ENCODE measurements around the gene SLC1A5.
"Not testable (repeated sequence)": the region's sequence is repeated elsewhere in the genome, so short reads cannot be mapped to it uniquely, and the experiment has no call there.

SLC1A5 gene

DNA sequence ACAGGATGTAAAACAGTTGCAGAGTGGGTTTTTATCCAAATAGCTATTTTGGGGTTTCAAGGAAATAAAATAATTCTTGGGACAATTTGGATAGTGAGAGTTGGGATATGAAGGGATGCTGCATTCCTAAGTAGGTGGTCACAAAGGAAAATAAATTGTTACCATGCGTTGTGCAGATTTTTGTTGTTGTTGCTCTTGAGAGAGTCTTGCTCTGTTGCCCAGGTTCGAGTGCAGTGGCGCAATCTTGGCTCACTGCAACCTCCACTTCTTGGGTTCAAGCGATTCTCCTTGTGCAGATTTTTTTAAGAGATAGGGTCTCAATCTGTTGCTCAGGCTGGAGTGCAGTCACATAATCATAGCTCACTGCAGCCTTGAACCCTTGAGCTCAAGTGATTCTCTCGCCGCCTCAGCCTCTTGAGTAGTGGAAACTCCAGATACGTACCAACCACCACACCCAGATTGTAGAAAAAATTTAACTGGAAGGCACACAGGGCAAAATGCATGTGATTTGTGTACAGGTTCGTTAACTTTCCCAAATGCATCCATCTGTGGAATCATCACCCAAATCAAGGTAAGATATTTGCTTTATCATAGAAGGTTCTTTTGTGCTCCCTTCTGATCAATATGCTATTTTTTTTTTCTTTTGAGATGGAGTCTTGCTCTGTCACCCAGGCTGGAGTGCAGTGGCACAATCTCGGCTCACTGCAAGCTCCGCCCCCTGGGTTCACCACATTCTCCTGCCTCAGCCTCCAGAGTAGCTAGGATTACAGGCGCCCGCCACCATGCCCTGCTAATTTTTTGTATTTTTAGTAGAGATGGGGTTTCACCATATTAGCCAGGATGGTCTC, 16.0 kb downstream of the SLC1A5 start:
- Histone ChIP-seq H3K36me3 (ENCODE audit: control insufficient read depth in 5 of 5, insufficient read depth in 5 of 5, low read length in 5 of 5) (peaks cover 4 to 33% (median 27%) of the 10 kb centered on the region in 5 donors), H3K27ac (ENCODE audit: low read depth, low read length) (no peak overlapping the region), H3K9me3 (ENCODE audit: control insufficient read depth in 5 of 5, low read length in 5 of 5) (no peaks in the 10 kb centered on the region), H3K4me1 (ENCODE audit: control insufficient read depth in 5 of 5, insufficient read depth in 5 of 5, low read length in 5 of 5) (peaks cover 0 to 9% (median 2%) of the 10 kb centered on the region in 5 donors), H3K27me3 (ENCODE audit: control insufficient read depth in 5 of 5, insufficient read depth in 4 of 5, low read length in 5 of 5) (no peaks in the 10 kb centered on the region), H3K4me3 (ENCODE audit: low read depth in 1 of 5, low read length in 5 of 5) (no peak overlapping the region), H3K9ac (ENCODE audit: low read length in 5 of 5) (no peak overlapping the region)

DNA sequence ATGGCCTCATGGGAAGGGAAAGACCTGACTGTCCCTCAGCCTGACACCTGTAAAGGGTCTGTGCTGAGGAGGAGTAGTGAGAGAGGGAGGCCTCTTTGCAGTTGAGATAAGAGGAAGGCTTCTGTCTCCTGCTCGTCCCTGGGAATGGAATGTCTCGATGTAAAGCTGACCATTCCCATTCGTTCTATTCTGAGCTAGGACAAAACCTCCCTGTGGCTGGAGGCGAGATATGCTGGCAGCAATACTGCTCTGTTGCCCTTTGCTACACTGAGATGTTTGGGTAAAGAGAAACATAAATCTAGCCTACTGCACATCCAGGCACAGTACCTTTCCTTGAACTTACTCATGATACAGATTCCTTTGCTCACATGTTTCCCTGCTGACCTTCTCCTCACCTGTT, 19.6 kb downstream of the SLC1A5 start:
- not testable (repeated sequence) for H3K4me1 ChIP-seq (ENCODE audit: control insufficient read depth in 5 of 5, insufficient read depth in 5 of 5, low read length in 5 of 5); H3K27me3 ChIP-seq (ENCODE audit: control insufficient read depth in 5 of 5, insufficient read depth in 4 of 5, low read length in 5 of 5); H3K9me3 ChIP-seq (ENCODE audit: control insufficient read depth in 5 of 5, low read length in 5 of 5); H3K4me3 ChIP-seq (ENCODE audit: low read depth in 1 of 5, low read length in 5 of 5); H3K9ac ChIP-seq (ENCODE audit: low read length in 5 of 5); H3K36me3 ChIP-seq (ENCODE audit: control insufficient read depth in 5 of 5, insufficient read depth in 5 of 5, low read length in 5 of 5); H3K27ac ChIP-seq (ENCODE audit: low read depth, low read length)

DNA sequence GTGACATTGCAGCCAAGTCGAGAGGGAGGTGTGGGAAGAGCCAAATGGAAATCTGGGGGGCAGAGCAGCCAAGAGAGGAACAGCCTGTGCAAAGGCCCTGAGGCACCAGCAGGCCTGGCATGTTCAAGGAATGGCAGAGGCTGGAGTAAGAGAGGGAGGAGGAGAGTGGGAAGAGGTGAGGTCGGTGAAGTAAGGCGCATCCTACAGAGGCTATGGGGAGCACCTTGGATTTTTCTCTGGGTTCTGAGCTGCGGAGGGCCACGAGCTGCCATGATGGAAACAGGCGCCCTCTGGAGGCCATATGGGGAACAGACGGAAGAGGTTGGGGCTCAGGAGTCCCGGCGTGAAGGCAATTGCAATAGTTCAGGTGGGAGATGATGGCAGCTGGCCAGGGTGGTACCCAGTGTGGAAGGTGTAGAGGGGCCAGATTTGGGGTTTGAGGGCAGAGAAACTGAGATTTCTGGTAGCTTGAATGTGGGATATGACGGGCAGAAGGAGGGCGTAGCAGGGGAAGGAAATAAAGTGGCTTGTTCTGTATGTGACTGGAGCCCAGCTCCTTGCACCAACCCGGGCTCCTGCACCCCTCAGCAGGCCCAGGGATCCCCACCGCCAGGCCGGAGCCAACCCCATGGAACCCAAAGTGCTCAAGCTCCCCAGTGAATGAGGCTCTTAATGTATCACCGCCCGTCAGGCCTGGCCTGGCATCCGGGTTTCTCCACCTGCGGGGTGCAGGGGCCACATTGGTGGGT, 21.7 kb downstream of the SLC1A5 start:
- H3K27ac ChIP-seq (ENCODE audit: low read depth, low read length), result no peak overlapping the region
- H3K4me1 ChIP-seq (ENCODE audit: control insufficient read depth in 5 of 5, insufficient read depth in 5 of 5, low read length in 5 of 5), result peaks cover 0 to 10% (median 3%) of the 10 kb centered on the region in 5 donors
- H3K9me3 ChIP-seq (ENCODE audit: control insufficient read depth in 5 of 5, low read length in 5 of 5), result no peaks in the 10 kb centered on the region
- H3K9ac ChIP-seq (ENCODE audit: low read length in 5 of 5), result no peak overlapping the region
- H3K27me3 ChIP-seq (ENCODE audit: control insufficient read depth in 5 of 5, insufficient read depth in 4 of 5, low read length in 5 of 5), result no peaks in the 10 kb centered on the region
- H3K36me3 ChIP-seq (ENCODE audit: control insufficient read depth in 5 of 5, insufficient read depth in 5 of 5, low read length in 5 of 5), result no peaks in the 10 kb centered on the region
- no peak overlapping the region for H3K4me3 ChIP-seq (ENCODE audit: low read depth in 1 of 5, low read length in 5 of 5)

DNA sequence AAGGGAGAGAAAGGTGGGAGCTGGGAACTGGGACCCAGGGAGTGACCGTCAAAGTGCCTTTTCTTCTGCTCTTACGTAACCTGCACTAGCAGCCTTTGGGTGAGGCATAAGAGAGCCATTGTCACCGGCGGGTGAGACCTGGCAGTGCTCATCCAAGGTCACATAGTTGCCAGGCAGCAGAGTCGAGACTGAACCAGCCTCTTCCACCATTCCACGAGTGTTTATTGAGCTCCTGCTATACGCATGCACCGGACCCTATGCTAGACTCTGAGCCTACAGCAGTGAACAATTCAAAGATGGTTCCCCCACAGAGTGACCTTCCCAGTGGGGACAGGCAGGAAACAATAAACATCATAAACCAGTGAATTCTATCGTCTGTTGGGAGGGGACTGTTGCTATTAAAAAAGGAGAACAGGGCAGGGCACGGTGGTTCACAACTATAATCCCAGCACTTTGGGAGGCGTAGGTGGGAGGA, 23.5 kb downstream of the SLC1A5 start:
- Histone ChIP-seq H3K9me3 (ENCODE audit: control insufficient read depth in 5 of 5, low read length in 5 of 5) (no peaks in the 10 kb centered on the region), H3K27me3 (ENCODE audit: control insufficient read depth in 5 of 5, insufficient read depth in 4 of 5, low read length in 5 of 5) (no peaks in the 10 kb centered on the region), H3K27ac (ENCODE audit: low read depth, low read length) (no peak overlapping the region), H3K36me3 (ENCODE audit: control insufficient read depth in 5 of 5, insufficient read depth in 5 of 5, low read length in 5 of 5) (no peaks in the 10 kb centered on the region), H3K9ac (ENCODE audit: low read length in 5 of 5) (no peak overlapping the region), H3K4me1 (ENCODE audit: control insufficient read depth in 5 of 5, insufficient read depth in 5 of 5, low read length in 5 of 5) (peaks cover 0 to 19% (median 10%) of the 10 kb centered on the region in 5 donors), H3K4me3 (ENCODE audit: low read depth in 1 of 5, low read length in 5 of 5) (no peak overlapping the region)

DNA sequence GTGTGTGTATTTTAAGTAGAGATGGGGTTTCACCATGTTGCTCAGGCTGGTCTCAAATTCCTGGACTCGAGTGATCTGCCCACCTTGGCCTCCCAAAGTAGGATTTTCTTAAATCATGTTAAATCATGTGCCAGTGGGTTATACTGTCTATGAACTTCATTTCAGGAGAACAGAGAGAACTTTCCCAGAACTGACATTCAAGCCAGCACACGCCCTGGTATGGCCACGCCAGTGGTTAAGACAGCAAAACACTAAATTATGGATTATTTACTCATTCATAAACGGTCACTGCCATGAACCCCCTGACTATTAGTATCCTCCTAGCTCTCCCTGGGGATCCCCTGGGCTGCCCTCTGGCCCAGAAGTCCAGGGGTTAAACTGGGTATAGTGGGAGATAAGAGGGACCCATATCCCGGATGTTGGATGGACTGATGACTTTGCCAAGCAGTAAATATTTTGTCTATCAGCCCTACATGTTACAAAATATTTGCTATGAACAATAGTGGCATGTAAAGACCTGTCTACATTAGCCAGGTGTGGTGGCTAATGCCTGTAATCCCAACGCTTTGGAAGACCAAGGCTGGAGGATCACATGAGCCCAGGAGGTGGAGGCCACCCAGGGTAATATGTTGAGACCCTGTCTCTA, 26.0 kb downstream of the SLC1A5 start:
- no peak overlapping the region for H3K27ac ChIP-seq (ENCODE audit: low read depth, low read length)
- no peak overlapping the region for H3K9ac ChIP-seq (ENCODE audit: low read length in 5 of 5)
- H3K4me3 ChIP-seq (ENCODE audit: low read depth in 1 of 5, low read length in 5 of 5), result no peak overlapping the region
- H3K9me3 ChIP-seq (ENCODE audit: control insufficient read depth in 5 of 5, low read length in 5 of 5), result no peaks in the 10 kb centered on the region
- no peaks in the 10 kb centered on the region for H3K27me3 ChIP-seq (ENCODE audit: control insufficient read depth in 5 of 5, insufficient read depth in 4 of 5, low read length in 5 of 5)
- H3K4me1 ChIP-seq (ENCODE audit: control insufficient read depth in 5 of 5, insufficient read depth in 5 of 5, low read length in 5 of 5), result peaks cover 0 to 29% (median 15%) of the 10 kb centered on the region in 5 donors
- no peaks in the 10 kb centered on the region for H3K36me3 ChIP-seq (ENCODE audit: control insufficient read depth in 5 of 5, insufficient read depth in 5 of 5, low read length in 5 of 5)

DNA sequence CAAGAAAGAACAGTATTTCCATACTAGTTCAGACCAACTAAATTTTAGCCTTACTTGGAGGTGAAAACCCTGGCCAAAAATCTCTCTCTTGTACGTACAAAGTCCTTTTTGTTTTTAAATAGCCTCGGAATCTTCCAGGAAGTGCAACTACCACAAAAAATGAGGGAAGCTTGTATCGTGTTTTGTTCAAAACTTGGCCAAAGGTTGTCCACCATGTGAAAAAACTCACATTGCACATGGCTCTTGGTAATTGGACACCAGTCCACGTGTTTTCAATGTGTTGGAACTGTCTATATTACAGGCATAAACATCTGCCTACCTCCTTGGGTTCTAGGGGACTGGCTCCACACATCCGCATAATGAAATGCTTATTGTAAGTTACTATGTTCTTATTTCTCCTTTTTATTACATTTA, 27.0 kb downstream of the SLC1A5 start:
- Histone ChIP-seq H3K36me3 (ENCODE audit: control insufficient read depth in 5 of 5, insufficient read depth in 5 of 5, low read length in 5 of 5) (peaks cover 0 to 6% (median 3%) of the 10 kb centered on the region in 5 donors), H3K9ac (ENCODE audit: low read length in 5 of 5) (no peak overlapping the region), H3K4me1 (ENCODE audit: control insufficient read depth in 5 of 5, insufficient read depth in 5 of 5, low read length in 5 of 5) (peaks cover 0 to 37% (median 21%) of the 10 kb centered on the region in 5 donors), H3K9me3 (ENCODE audit: control insufficient read depth in 5 of 5, low read length in 5 of 5) (no peaks in the 10 kb centered on the region), H3K27ac (ENCODE audit: low read depth, low read length) (peak overlapping the region; percentile 30), H3K4me3 (ENCODE audit: low read depth in 1 of 5, low read length in 5 of 5) (no peak overlapping the region), H3K27me3 (ENCODE audit: control insufficient read depth in 5 of 5, insufficient read depth in 4 of 5, low read length in 5 of 5) (no peaks in the 10 kb centered on the region)

DNA sequence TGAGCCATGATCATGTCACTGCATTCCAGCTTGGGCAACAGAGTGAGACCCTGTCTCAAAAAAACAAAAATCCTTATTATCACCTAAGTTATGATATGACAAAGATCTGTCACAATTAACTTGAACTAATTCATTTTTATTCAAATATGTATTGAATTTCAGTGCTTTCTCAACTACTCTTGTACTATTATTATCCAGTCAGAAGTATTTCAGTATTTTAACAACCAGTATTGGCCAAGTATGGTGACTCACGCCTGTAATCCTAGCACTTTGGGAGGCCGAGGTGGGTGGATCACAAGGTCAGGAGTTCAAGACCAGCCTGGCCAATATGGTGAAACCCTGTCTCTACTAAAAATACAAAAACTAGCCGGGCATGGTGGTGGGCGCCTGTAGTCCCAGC, 27.5 kb downstream of the SLC1A5 start:
- H3K4me3 ChIP-seq (ENCODE audit: low read depth in 1 of 5, low read length in 5 of 5); H3K9me3 ChIP-seq (ENCODE audit: control insufficient read depth in 5 of 5, low read length in 5 of 5); H3K9ac ChIP-seq (ENCODE audit: low read length in 5 of 5); H3K27ac ChIP-seq (ENCODE audit: low read depth, low read length); H3K27me3 ChIP-seq (ENCODE audit: control insufficient read depth in 5 of 5, insufficient read depth in 4 of 5, low read length in 5 of 5): not testable (repeated sequence)
- Histone ChIP-seq H3K4me1 (ENCODE audit: control insufficient read depth in 5 of 5, insufficient read depth in 5 of 5, low read length in 5 of 5) (peaks cover 0 to 41% (median 21%) of the 10 kb centered on the region in 5 donors), H3K36me3 (ENCODE audit: control insufficient read depth in 5 of 5, insufficient read depth in 5 of 5, low read length in 5 of 5) (peaks cover 0 to 11% (median 5%) of the 10 kb centered on the region in 5 donors)

DNA sequence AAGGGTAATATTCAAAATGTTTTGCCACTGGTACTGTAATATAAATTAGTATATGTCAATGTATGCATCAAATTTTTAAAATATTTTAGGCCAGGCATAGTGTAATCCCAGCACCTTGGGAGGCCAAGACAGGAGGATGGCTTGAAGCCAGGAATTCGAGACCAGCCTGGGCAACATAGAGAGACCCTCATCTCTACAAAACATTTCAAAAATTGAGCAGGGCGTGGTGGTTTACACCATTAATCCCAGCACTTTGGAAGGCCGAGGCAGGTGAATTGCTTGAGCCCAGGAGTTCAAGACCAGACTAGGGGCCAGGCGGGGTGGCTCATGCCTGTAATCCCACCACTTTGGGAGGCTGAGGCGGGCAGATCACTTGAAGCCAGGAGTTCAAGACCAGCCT, 28.0 kb downstream of the SLC1A5 start:
- Histone ChIP-seq H3K9me3 (ENCODE audit: control insufficient read depth in 5 of 5, low read length in 5 of 5) (no peaks in the 10 kb centered on the region), H3K27me3 (ENCODE audit: control insufficient read depth in 5 of 5, insufficient read depth in 4 of 5, low read length in 5 of 5) (no peaks in the 10 kb centered on the region), H3K36me3 (ENCODE audit: control insufficient read depth in 5 of 5, insufficient read depth in 5 of 5, low read length in 5 of 5) (peaks cover 0 to 15% (median 5%) of the 10 kb centered on the region in 5 donors), H3K4me3 (ENCODE audit: low read depth in 1 of 5, low read length in 5 of 5) (no peak overlapping the region), H3K27ac (ENCODE audit: low read depth, low read length) (no peak overlapping the region), H3K9ac (ENCODE audit: low read length in 5 of 5) (no peak overlapping the region), H3K4me1 (ENCODE audit: control insufficient read depth in 5 of 5, insufficient read depth in 5 of 5, low read length in 5 of 5) (peaks cover 0 to 46% (median 23%) of the 10 kb centered on the region in 5 donors)

DNA sequence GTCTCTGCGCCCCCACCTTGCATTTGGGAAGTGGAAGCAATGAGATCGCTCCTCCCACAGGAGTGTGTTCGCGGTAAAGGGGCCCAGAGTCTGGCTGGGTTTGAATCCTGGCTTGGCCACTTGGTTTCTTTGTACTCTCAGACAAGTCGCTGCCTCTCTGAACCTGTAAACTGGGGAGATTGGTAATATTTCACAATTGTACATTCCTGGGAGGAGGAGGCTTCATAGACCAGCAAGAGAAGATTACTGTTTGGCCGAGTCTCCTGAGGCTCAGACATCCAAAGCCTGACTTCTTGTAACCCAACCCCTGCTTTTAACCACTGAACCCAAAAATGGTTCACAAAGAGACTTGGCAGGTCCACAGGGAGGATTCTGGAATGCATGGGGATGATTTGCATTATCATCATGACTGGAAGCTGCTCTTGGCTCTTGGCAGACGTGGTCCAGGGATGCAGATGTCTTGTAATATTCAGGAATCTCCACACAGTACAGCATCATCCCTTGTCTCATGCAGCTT, 28.5 kb downstream of the SLC1A5 start:
- Histone ChIP-seq H3K4me3 (ENCODE audit: low read depth in 1 of 5, low read length in 5 of 5) (no peak overlapping the region), H3K27ac (ENCODE audit: low read depth, low read length) (no peak overlapping the region), H3K9ac (ENCODE audit: low read length in 5 of 5) (no peak overlapping the region), H3K36me3 (ENCODE audit: control insufficient read depth in 5 of 5, insufficient read depth in 5 of 5, low read length in 5 of 5) (peaks cover 0 to 15% (median 5%) of the 10 kb centered on the region in 5 donors), H3K27me3 (ENCODE audit: control insufficient read depth in 5 of 5, insufficient read depth in 4 of 5, low read length in 5 of 5) (no peaks in the 10 kb centered on the region), H3K9me3 (ENCODE audit: control insufficient read depth in 5 of 5, low read length in 5 of 5) (no peaks in the 10 kb centered on the region), H3K4me1 (ENCODE audit: control insufficient read depth in 5 of 5, insufficient read depth in 5 of 5, low read length in 5 of 5) (peaks cover 0 to 51% (median 25%) of the 10 kb centered on the region in 5 donors)
